GM21423 (cell line): ENCODE results near the gene FYB2.

Experiments used
- ATAC-seq: cut with Tn5 transposase; IDR thresholded peaks from one replicate; pipeline ENCODE4 v1.9.1; 2021; ENCODE audit warnings: mild to moderate bottlenecking, moderate library complexity; ENCODE audit not compliant: unreplicated experiment

FYB2 gene, protein sequence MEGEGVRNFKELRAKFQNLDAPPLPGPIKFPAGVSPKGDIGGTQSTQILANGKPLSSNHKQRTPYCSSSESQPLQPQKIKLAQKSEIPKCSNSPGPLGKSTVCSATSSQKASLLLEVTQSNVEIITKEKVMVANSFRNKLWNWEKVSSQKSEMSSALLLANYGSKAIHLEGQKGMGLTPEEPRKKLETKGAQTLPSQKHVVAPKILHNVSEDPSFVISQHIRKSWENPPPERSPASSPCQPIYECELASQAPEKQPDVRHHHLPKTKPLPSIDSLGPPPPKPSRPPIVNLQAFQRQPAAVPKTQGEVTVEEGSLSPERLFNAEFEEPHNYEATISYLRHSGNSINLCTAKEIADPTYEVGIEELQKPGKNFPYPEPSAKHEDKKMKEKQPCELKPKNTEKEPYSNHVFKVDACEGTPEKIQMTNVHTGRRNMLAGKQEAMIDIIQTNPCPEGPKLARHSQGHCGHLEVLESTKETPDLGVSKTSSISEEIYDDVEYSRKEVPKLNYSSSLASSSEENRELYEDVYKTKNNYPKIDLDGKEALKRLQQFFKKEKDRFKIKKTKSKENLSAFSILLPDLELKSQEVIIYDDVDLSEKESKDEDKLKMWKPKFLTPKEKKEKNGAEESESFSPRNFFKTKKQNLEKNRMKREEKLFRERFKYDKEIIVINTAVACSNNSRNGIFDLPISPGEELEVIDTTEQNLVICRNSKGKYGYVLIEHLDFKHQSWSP

DNA sequence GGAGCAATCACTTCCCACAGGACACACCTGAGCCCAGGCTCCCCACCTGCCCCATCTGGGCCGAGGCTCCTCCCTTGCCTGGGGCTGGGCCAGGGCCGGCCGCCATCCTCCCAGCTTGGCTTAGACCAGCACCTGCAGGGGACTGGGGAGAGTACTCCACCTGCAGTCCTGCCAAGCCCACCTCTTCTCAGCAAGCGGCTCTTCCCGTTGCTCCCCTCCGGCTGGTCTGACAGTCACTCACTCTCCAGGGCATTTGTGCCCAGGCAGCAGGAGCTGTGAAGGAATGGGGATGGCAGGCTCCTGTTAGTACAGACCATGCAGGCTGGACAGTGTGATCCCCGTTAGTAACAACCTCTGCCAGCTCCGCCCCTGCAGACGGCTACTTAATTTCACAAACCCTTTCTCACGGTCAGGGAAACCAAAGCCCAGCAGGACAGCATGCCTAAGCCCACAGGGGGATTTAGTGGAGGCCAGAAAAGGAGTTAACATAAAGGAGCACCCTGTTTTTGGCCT lies at the start of gene FYB2:
FYB2 (minus strand) TSS at position 18 of the 513 bp plus-strand sequence. CDS start 114 bp downstream, outside the sequence.
- ATAC-seq: no peak

DNA sequence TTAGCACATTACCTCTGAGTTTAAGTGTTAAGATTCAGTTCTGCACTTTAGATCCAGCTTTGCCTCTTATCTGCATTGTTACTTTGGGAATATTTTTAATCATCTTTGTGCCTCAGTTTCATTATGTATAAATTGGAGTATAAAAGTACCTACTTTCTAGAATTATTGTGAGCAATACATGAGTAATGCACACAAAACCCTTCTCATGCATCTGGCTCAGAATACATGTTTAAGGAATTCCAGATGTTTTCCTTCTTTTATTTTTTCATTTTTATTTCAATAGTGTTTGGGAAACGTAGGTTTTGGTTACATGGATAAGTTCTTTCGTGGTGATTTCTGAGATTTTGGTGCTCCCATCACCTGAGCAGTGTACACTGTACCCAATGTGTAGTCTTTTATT lies 49.6 kb upstream of the FYB2 start:
- no peak for ATAC-seq

DNA sequence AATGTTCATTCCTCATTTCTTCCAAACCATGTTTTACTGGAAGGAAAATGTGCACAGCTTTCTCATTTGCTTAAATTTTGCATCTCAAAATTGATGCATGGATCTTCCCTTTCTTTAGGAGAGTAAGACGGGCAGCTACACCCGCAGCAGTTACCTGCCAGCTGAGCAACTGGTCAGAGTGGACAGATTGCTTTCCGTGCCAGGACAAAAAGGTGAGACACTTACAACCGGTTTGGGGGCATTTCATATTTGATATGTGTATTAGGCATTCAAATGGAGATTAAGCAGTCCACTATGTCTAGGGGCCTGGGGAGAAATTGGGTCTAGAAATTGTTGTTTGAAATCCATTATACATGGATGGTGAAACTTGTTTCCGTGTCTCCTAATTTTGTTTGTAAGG lies 48.3 kb upstream of the FYB2 start:
- ATAC-seq: no peak

DNA sequence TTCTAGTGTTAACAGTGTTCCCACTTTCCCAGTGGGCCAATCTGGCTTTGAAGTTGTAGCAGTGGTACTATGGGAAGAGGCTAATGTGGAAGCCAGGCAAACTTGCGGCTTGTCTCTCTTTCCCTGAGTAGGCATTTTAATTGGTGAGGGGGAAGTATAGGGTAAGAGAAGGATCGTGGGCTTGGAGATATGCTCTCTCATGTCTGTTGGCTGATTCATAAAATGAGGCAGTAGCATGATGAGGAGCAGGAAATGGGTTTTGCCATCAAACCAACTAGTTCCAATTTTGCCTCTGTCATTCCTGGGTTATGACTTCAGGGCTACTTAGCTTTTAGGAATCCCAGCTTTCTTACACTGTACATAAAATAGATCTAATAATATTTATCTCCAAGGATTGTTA lies 47.5 kb upstream of the FYB2 start:
- ATAC-seq: no peak

DNA sequence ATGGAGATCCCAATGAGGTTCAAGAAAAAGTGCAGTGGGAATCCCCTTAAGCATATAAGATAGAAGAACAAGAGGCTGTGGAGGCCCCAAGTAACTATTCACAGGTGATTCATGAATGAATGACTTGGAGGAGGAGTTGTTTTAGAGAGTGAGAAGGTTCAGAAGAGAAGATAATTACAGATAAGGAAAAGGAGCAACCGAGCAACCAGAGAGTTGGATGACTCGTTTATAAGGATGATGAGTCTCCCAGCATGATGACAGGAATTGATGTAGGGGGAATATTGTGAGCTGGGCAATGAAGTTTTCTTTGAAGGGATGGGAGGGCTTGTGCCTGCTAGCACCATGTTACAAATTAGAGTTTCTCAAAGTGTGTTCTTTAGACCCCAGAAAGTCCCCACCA lies 45.2 kb upstream of the FYB2 start:
- ATAC-seq: no peak

DNA sequence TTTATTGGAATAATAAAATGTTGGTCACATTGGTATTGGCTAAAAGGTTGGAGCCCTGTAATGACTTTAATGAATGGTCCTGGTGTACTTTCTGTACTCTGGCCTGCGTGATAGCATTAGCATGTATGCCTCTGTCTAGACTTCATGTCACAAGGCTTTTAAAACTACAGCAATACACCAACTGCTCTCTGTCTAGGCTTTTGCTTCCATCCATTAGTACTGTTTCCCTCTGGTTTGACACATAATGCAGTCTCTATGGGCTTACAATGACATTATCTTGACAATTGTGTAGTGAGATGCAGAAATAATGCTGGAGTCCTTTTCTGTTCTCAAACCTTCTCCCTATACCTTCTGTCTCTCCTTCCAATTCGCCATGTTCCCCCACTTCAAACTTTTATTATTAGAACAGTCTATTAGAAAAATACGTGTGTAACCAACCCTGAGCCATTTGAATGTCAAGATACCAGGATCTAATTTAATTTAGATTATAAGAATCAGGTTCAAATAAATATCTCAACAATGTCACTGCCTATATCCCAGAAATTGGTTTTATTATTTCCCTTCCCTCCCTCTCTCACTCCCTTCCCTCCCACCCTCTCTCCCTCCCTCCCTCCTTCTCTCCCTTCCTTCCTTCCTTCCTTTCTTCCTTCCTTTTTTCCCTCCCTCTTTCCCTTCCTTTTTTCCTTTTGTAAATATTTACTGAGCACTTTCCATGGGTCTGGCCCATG lies 44.2 kb upstream of the FYB2 start:
- ATAC-seq: no peak

DNA sequence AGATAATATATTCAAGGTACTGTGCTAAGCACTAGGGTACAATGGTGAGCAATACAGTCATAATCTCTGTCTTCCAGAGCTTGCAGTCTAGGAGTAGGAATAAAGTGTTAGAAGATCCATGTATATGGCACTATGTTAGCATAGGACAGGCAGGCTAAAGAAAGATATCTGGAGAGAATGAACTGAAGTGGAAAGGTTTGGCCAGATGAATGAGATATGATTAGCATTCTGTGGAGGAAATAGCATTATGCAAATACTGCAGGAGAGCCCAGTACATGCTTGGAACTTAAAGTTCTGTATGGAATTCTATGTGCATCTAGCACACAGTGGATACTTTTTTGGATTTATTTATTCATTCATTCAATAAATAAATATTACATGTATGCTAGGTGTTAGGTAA lies 40.1 kb upstream of the FYB2 start:
- no peak for ATAC-seq

DNA sequence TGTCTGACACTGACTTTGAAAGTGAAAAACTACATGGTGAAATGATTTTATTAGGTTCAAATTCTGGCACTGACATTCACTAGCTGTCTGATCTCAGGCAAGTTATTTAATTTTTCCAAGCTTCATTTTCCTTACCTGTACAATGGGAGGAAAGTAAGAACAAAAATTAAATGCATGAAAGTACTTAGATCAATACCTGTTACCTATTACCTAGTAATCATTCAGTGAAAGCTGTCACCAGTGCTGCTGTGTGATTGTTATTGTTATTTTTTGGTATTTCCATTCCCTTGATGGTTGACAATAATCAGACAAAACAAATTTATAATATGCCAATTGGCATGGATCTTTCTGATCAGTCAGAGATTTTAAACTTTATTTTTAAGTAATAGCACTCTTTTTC lies 37.0 kb upstream of the FYB2 start:
- no peak for ATAC-seq

DNA sequence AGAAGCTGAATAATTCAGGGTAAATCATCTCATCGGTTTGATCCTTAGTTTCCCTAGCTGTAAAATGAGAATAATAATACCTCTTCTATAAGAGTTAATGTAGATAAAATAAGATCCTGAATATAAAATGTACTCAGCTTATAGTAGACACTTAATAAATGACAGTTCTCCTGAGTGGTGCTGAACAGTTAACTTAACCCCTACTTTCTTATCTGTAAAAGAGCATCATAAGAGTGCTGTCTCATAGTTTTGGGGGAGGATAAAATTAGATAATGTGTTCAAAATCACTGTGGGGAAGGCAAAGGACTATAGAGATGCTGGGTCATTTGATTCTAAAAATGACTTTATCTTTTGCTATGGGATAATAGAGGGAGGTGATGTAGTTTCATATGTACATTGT lies 36.0 kb upstream of the FYB2 start:
- no peak for ATAC-seq

DNA sequence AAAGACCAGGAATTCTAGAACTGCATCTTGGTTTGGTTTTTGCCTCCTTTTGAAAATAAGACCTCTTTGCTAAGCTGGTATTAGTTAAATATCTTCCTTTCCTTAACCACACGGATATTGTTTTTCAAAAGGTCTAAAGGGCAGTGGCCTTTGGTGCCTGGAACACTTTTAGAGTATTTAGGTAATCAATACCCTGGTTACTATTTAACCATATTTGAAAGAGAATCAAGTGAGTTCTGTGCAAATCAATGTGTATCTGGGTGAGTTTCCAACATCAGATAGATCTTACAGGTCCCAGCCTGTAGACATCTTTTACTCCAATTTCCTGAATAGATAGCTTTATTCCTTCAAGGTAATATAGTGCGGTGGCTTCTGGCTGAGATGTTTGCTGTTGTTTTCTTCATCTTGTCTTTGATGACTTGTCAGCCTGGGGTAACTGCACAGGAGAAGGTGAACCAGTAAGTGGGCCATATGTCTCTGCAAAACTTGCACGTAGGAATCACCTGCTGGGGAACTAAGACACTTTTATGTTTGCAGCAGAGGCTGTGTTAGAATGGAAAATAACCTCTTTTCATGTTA lies 35.4 kb upstream of the FYB2 start, which contains the start of gene C8A:
C8A (plus strand) TSS at position 277 of the 579 bp plus-strand sequence; CDS start at position 382, 105 bp downstream.
- ATAC-seq: no peak

DNA sequence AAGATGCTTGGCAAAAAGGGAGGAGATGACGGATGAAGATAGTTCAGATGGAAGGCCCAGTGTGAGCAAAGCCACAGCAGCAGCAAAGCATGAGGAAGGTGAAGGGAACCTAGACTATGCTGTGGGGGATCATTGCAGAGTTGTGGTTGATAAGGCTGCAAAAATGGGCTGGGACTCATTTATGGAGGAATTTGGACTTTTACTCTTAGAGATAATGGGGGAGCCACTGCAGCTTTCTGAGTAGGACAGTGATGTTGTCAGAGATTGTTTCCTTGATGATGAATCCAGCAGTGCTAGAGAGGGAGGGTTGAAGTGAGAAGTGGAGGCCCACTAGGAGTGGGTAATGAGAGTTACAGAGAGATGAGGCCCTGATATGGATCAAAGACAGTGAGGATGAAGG lies 33.3 kb upstream of the FYB2 start:
- no peak for ATAC-seq

DNA sequence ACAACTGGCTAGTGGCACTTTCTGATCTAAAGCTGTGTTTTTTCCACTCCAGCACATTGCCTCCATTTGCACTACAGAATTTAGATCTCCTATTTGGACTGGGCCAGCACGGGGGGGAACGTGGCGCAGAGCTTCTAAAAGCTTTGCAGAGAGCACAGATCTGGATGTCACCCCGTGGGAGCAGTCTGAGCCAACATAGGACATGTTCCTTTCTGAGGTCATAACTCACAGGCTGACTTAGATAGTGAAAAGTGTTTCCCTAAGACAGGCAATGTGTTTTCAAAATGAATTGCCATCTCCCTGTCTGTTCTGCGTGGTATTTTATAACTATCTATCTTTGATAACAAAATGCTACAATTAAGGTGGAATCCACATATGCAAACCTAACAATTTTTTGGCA lies 31.7 kb upstream of the FYB2 start:
- no peak for ATAC-seq

DNA sequence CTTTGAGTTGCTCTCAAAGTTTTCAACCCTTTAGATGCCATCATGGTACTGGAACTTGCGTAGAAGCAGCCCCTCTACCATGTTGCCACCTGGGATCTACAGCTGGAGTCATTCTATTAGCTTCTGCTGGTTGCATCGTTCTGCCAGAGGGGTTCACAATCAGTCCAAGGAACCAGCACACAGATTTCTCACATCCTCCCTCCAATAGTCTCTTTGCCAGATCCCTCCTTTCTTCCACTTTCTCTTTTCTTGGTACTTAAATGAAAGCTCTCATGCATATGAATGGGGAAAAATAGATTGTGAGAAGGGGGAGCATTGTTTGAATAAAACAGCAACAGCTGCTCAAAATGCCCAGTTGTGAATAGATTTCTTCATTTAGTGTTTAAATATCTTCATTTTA lies 31.2 kb upstream of the FYB2 start:
- ATAC-seq: no peak

DNA sequence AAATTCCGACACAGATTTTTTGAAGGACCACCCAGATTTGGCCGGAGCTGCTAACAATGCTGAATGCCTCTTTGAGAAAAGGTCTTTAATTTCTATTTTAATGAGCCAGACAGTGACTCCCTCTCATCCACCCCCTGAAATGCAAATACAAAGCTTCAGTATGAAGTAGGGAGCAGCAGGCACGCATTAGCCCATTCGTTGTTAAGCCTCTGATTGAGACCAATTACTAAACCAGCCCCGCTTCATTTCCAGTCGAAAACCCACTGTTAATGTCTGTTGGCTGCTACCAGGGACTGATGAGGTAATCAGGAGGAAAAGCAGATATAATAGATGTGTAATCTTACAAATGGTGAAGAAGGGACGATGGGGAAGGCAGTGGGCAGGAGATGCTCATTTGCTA lies 30.5 kb upstream of the FYB2 start:
- no peak for ATAC-seq

DNA sequence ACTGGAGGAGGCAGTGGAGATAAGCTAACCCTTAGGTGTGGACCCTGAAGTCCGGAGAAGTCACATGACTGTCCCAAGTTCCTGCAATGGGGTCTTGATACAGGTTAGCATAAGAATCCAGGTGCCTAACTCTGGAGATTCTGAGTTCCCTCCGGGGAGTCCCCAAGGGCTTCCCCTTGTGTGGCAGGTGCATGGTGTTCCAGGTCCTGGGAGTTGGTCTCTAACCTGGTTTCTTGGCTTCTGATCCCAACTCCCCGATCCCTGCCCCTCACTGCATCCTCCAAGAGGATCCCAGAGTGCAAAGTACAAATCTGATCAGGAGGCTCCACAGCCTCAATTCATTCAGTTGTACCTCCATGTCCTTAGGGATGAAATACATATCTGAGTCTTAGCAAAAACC lies 26.1 kb upstream of the FYB2 start:
- no peak for ATAC-seq

DNA sequence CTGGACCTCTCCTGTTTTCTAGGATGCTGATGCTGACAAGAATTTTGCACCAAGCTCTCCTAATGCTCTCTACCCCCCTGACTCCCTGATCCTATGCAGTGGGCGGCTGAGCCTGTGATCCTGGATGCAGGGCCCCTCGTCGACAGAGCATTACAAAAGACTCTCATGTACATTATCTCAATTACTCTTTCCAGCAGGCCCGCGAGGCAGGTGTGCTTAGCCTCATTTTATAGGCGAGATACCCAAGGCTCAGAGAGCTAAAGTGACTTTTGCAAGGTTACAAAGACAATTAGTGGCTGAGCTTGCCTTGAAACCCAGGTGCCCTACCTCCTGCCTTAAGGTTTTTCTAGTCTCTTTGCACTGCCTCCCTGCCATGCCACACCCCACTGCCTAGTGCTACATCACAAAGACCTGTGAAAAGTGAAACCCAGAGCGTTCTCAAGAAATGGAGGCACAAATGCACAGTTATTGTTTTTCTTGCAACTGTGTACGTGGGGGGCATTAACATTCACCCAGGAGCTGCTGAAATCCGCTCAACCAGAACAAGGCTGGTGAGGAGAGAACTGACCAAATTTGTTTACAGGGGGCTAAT lies 25.4 kb upstream of the FYB2 start:
- ATAC-seq: no peak

DNA sequence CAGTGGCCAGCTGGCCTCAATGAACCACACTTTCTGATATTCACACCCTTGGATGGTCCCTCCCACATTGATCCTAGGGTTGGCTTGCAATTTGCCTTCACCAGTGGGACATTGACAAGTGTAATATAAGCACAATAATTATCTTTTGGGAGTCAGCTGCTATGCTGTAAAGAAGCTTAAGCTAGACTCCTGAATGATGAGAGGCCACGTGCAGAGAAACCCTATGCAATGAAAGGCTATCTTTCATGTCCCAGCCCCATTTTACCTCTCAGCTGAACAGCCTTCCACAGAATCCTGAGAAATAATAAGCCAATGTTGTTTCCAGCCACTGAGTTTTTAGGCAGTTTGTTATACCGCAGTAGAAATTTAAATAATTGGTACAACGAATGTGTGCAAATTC lies 24.3 kb upstream of the FYB2 start:
- no peak for ATAC-seq

DNA sequence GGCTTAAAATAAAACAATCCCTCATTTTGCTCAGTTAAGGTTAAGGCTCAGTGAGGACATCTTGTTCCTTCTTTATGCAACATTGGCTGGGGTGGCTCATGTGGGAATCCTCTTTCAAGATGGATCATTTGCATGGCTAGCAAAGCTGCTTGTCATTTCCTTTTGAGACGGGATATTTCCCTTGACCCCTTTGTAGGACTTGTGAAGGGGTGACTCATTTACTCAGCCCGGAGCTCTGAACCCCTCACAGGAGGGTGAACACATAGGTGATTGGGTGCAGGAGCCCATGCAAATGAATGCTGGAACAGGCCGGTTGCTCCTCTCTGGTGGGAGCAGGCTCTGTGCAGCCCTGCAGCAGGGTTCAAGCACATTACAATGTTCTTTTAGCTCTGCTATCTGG lies 19.6 kb upstream of the FYB2 start:
- no peak for ATAC-seq

DNA sequence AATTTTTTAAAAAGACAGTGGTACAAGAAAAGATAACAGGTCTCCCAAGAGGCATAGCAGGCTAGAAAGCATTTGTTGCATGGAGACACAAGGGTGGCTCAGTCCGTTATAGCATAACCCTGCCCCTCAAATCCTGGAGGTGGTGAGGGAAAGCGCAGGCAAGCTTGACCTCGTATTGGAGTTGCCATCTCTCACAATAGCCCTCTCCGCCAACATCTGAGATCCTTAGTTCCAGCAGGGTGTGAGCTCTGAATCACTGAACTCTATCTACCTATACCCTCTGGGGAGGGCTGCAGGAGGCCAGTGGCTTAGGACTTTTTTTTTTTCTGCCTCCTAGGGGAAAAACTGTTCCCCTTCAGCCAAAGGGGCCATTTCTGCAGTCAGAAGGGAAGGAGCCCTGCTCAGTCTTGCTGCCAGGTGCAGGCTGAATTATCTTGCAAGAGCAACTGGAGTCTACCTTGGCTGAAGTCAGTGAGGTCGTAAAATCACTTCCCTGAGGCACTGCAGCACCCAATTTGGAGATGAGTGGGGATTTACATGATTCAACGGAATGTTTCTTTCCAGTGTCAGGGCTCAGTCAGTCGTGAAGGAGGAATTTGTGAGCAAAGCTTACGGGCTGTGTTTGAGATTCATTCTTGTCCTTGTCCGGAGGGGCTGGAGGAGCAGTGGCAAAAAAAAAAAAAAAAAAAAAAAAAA lies 18.2 kb upstream of the FYB2 start:
- no peak for ATAC-seq

DNA sequence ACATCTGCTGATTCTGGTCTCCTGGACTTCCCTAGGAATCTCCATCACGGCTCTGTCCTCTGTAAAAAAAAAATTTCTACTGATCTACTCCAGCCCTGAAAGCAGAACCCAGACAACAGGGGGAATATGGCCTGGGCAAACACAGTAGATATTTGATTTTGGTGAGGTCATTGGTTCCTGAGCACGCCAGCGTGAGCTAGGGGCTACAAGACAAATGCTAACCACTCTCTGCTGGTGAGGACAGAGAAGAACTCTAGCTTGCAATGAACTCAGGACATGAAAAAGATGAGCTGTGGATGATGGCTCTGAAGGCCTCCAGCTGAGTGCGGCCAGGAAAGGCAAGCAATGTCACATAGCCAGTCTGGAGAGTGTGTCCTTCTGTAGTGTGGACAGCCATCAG lies 17.2 kb upstream of the FYB2 start:
- no peak for ATAC-seq
